Activated T-helper 1 cell treated with anti-CD3 and anti-CD28 coated beads, Interleukin-2, amount 50 U/mL, for 16 hours (primary cell): ENCODE measurements around the gene SOCS6.
"Not testable (repeated sequence)": the region's sequence is repeated elsewhere in the genome, so short reads cannot be mapped to it uniquely, and the experiment has no call there.

Experiments
- DNase-seq, 2 donors: peaks; one replicate each; pipeline ENCODE4 v3.0.0-alpha.2; 2020; ENCODE audit warnings: low read depth in 1 of 2, low spot score in 1 of 2

SOCS6 gene

GRCh38 chr18:70321616-70322015 is 32.8 kb downstream of the SOCS6 start:
- DNase-seq = no peak

- DNase-seq = no peak
These were observed 33.5 kb downstream of the SOCS6 start for GRCh38 chr18:70322385-70322784.

- DNase-seq = no peak
These were observed 34.1 kb downstream of the SOCS6 start for GRCh38 chr18:70322928-70323327.

GRCh38 chr18:70324897-70325296 is 36.1 kb downstream of the SOCS6 start:
- no peak for DNase-seq

- no peak for DNase-seq
These were observed 37.4 kb downstream of the SOCS6 start for GRCh38 chr18:70326255-70326654.

- no peak for DNase-seq
These were observed 39.3 kb downstream of the SOCS6 start for GRCh38 chr18:70328169-70328568.

GRCh38 chr18:70329071-70329470 is 40.2 kb downstream of the SOCS6 start:
- DNase-seq = no peak

- DNase-seq = no peak
These were observed 42.0 kb downstream of the SOCS6 start for GRCh38 chr18:70330887-70331286.

- DNase-seq = no peak
These were observed 42.7 kb downstream of the SOCS6 start for GRCh38 chr18:70331456-70332097.

GRCh38 chr18:70332694-70333093 is 43.8 kb downstream of the SOCS6 start:
- DNase-seq = no peak

GRCh38 chr18:70333316-70333715 is 44.5 kb downstream of the SOCS6 start:
- no peak for DNase-seq

- DNase-seq = no peak
These were observed 44.9 kb downstream of the SOCS6 start for GRCh38 chr18:70333757-70334156.

GRCh38 chr18:70334264-70334663 is 45.4 kb downstream of the SOCS6 start:
- no peak for DNase-seq

GRCh38 chr18:70334728-70335329 is 46.0 kb downstream of the SOCS6 start:
- no peak for DNase-seq

GRCh38 chr18:70335892-70336726 is 47.3 kb downstream of the SOCS6 start:
- DNase-seq = no peak

GRCh38 chr18:70337139-70337972 is 48.5 kb downstream of the SOCS6 start:
- DNase-seq = no peak

- no peak for DNase-seq
These were observed 50.0 kb downstream of the SOCS6 start for GRCh38 chr18:70338890-70339289.

GRCh38 chr18:70339915-70340314 is 51.1 kb downstream of the SOCS6 start:
- no peak for DNase-seq

GRCh38 chr18:70348481-70348880 is 59.6 kb downstream of the SOCS6 start:
- DNase-seq = not testable (repeated sequence)

- no peak for DNase-seq
These were observed 60.5 kb downstream of the SOCS6 start for GRCh38 chr18:70349316-70349715.

- DNase-seq = no peak
These were observed 65.2 kb downstream of the SOCS6 start for GRCh38 chr18:70354080-70354479.
